Sigmoid colon (tissue), 7 donors: ENCODE measurements around the gene RCOR1. TPM values are rescaled to one million over a fixed set of nuclear protein-coding genes. Genes with fewer than 3 reads are reported as not detected.

ENCODE experiments used
- DNase-seq: peaks from one replicate; pipeline ENCODE4 v3.0.0-alpha.2; 2019
- H3K27ac ChIP-seq, 4 donors: fragments of 200-600 bp; sonication (generic); one replicate each; pipeline ENCODE4 v1.5.1; 2016 to 2019; ENCODE audit warnings: mild to moderate bottlenecking in 1 of 4
- H3K27me3 ChIP-seq, 3 donors: fragments of 200-600 bp; sonication (generic); one replicate each; pipeline ENCODE4 v1.5.1; 2019; ENCODE audit warnings: mild to moderate bottlenecking in 1 of 3
- H3K36me3 ChIP-seq, 4 donors: fragments of 200-600 bp; sonication (generic); one replicate each; pipeline ENCODE4 v1.5.1; 2016 to 2019
- H3K4me1 ChIP-seq, 4 donors: fragments of 200-600 bp; sonication (generic); one replicate each; pipeline ENCODE4 v1.5.1; 2017 to 2019
- H3K4me3 ChIP-seq, 4 donors: fragments of 200-600 bp; sonication (generic); one replicate each; pipeline ENCODE4 v1.5.1; 2017 to 2019; ENCODE audit warnings: mild to moderate bottlenecking in 2 of 4, moderate library complexity in 1 of 4
- H3K9me3 ChIP-seq, 4 donors: fragments of 200-600 bp in 3 of 4; sonication (generic) in 3 of 4; one replicate each; pipeline versions ENCODE4 v1.5.1 to v1.6.1; 2013 to 2019
- CTCF ChIP-seq, 4 experiments: fragments of 450-650 bp in 3 of 4; fragments of 200-600 bp in 1 of 4; IDR thresholded peaks; one replicate each; pipeline ENCODE4 v1.5.1; 2016 to 2019; ENCODE audit warnings: antibody characterized with exemption in 4 of 4, mild to moderate bottlenecking in 3 of 4, moderate library complexity in 2 of 4
- EP300 ChIP-seq, 4 donors: sonication (generic); formaldehyde crosslinking; IDR thresholded peaks; one replicate each; pipeline ENCODE4 v1.6.1; 2017; ENCODE audit warnings: antibody characterized with exemption in 4 of 4
- POLR2A ChIP-seq, 2 donors: fragments of 450-650 bp; IDR thresholded peaks; one replicate each; pipeline ENCODE4 v1.6.1; 2016; ENCODE audit warnings: antibody characterized with exemption in 2 of 2, mild to moderate bottlenecking in 2 of 2, moderate library complexity in 2 of 2
- POLR2AphosphoS5 ChIP-seq, 4 donors: sonication (generic); formaldehyde crosslinking; IDR thresholded peaks; one replicate each; pipeline ENCODE4 v1.6.1; 2017; ENCODE audit warnings: antibody characterized with exemption in 4 of 4
- WGBS, 2 donors: extraction: QIAGEN DNeasy Blood & Tissue Kit; methylation state at CpG; one replicate each; pipeline ENCODE4 v1.1.7; 2013; 5-methylcytosine and 5-hydroxymethylcytosine counted together
- intact Hi-C: fragments of 100-400 bp; cut with DNase I; formaldehyde crosslinking; loops from one replicate; pipeline ENCODE4 v1.15.1; 2023
- polyA plus RNA-seq, 3 donors: library from polyadenylated mRNA; stranded (reverse); fragments of 200-250 nt; gene quantifications; one replicate each; pipeline ENCODE4 v1.2.3, GENCODE V29; 2013
- total RNA-seq, 4 donors: library from RNA; depleted of rRNA; stranded (reverse); fragments of >200 nt; gene quantifications; one replicate each; pipeline ENCODE4 v1.1.0, GENCODE V29; 2016
- donor health status: healthy with polysubstance abuse.
- donor health status: Bipolar disorder and iron deficiency.
- donor health status: healthy.

The RCOR1 gene
- total and polyA plus RNA-seq, 7 donors: 7.2 to 12.5 (median 11.8) TPM

GRCh38 chr14:102594514-102595175, 2.2 kb downstream of the RCOR1 start:
- no peaks in the 10 kb centered on the region for H3K9me3 ChIP-seq
- no peaks in the 10 kb centered on the region for H3K27me3 ChIP-seq
- TF ChIP-seq POLR2A (IDR thresholded peaks at IDR 0.05) (no peak), POLR2AphosphoS5 (IDR thresholded peaks at IDR 0.05) (no peak), CTCF (IDR thresholded peaks at IDR 0.05) (peak; percentile 42 to 83 (median 74)), EP300 (IDR thresholded peaks at IDR 0.05) (no peak)
- DNase-seq: peak; percentile 81
- intact Hi-C loops: loop anchor here (5.0 to 10.0 kb wide), 2 partner anchors 160 to 507 kb away; partner anchors contain the start of gene HSP90AA1
- H3K27ac ChIP-seq: peak overlapping the region; percentile 88 to 99 (median 98)
- H3K4me1 ChIP-seq: peaks cover 0 to 32% (median 29%) of the 10 kb centered on the region in 4 donors
- WGBS, 2 donors: 6 to 19% methylated on average over 7 of the region's 7 CpGs
- no peaks in the 10 kb centered on the region for H3K36me3 ChIP-seq
- H3K4me3 ChIP-seq: peak overlapping the region in 3 of 4 donors; percentile 50 to 91 (median 81)

- Histone ChIP-seq H3K4me1 (peaks cover 0 to 36% (median 30%) of the 10 kb centered on the region in 4 donors), H3K36me3 (no peaks in the 10 kb centered on the region), H3K27me3 (no peaks in the 10 kb centered on the region), H3K9me3 (no peaks in the 10 kb centered on the region), H3K27ac (no peak overlapping the region), H3K4me3 (no peak overlapping the region)
- intact Hi-C loops: no loop called here
- TF ChIP-seq EP300 (IDR thresholded peaks at IDR 0.05) (no peak), POLR2A (IDR thresholded peaks at IDR 0.05) (no peak), CTCF (IDR thresholded peaks at IDR 0.05) (no peak), POLR2AphosphoS5 (IDR thresholded peaks at IDR 0.05) (no peak)
- no peak for DNase-seq
- WGBS, 2 donors: 98% methylated on average over 1 of the region's 1 CpG
Measured at GRCh38 chr14:102601378-102601925, 9.0 kb downstream of the RCOR1 start.

GRCh38 chr14:102602421-102603292, 10.2 kb downstream of the RCOR1 start:
- Histone ChIP-seq H3K27me3 (no peaks in the 10 kb centered on the region), H3K4me3 (no peak overlapping the region), H3K36me3 (no peaks in the 10 kb centered on the region), H3K4me1 (peaks cover 0 to 41% (median 33%) of the 10 kb centered on the region in 4 donors), H3K27ac (no peak overlapping the region), H3K9me3 (no peaks in the 10 kb centered on the region)
- intact Hi-C loops: no loop called here
- no peak for DNase-seq
- WGBS, 2 donors: 86% methylated on average over 16 of the region's 16 CpGs
- no peak for TF ChIP-seq EP300 (IDR thresholded peaks at IDR 0.05)
- no peak for TF ChIP-seq CTCF (IDR thresholded peaks at IDR 0.05)
- TF ChIP-seq POLR2A (IDR thresholded peaks at IDR 0.05): no peak
- TF ChIP-seq POLR2AphosphoS5 (IDR thresholded peaks at IDR 0.05): no peak

- WGBS, 2 donors: 80 to 85% methylated on average over 4 of the region's 4 CpGs
- TF ChIP-seq EP300 (IDR thresholded peaks at IDR 0.05) (no peak), CTCF (IDR thresholded peaks at IDR 0.05) (no peak)
Measured at GRCh38 chr14:102603293-102603907, 11.0 kb downstream of the RCOR1 start.

More at GRCh38 chr14:102603293-102603907, 11.0 kb downstream of the RCOR1 start:
- Histone ChIP-seq H3K4me1 (peaks cover 0 to 48% (median 37%) of the 10 kb centered on the region in 4 donors), H3K27ac (no peak overlapping the region), H3K27me3 (no peaks in the 10 kb centered on the region), H3K4me3 (no peak overlapping the region), H3K36me3 (no peaks in the 10 kb centered on the region), H3K9me3 (no peaks in the 10 kb centered on the region)
- no peak for DNase-seq
- intact Hi-C loops: no loop called here
